GM12873 (cell line): Measurements from ENCODE around the gene PLXNA4.

Experiments
- TF ChIP-seq, protein P1 (sequence below): IDR thresholded peaks from 2 replicates; pipeline ENCODE4 v1.5.1; 2012; ENCODE audit warnings: low read depth, mild to moderate bottlenecking, moderate library complexity, low read length, control low read depth; ENCODE audit not compliant: insufficient read depth; ENCODE audit errors: missing control alignments

Gene PLXNA4

DNA sequence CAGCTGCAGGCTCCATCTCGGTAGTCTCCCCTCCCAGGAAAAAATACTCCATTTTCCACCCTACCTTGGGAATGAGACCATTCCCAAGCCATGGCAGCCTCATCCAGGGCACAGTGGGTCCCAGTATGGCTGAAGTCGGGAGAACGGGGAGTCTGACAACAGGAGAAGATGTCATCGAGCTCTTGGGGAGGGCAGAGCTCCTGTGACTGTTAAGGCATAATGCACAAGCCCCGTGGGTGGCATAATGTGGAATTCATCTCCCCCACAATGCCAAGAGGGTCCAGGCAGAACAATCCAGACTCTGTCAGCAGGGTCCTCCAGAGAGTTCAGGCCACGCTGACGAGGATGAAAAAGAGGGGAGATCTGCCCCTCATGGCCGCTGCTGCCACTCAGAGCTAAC, 279.4 kb downstream of the PLXNA4 start:
- TF ChIP-seq, protein P1, sequence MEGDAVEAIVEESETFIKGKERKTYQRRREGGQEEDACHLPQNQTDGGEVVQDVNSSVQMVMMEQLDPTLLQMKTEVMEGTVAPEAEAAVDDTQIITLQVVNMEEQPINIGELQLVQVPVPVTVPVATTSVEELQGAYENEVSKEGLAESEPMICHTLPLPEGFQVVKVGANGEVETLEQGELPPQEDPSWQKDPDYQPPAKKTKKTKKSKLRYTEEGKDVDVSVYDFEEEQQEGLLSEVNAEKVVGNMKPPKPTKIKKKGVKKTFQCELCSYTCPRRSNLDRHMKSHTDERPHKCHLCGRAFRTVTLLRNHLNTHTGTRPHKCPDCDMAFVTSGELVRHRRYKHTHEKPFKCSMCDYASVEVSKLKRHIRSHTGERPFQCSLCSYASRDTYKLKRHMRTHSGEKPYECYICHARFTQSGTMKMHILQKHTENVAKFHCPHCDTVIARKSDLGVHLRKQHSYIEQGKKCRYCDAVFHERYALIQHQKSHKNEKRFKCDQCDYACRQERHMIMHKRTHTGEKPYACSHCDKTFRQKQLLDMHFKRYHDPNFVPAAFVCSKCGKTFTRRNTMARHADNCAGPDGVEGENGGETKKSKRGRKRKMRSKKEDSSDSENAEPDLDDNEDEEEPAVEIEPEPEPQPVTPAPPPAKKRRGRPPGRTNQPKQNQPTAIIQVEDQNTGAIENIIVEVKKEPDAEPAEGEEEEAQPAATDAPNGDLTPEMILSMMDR = no peak

GRCh38 chr7:132295175-132295574, 281.1 kb downstream of the PLXNA4 start:
- TF ChIP-seq, protein P1 = no peak

DNA sequence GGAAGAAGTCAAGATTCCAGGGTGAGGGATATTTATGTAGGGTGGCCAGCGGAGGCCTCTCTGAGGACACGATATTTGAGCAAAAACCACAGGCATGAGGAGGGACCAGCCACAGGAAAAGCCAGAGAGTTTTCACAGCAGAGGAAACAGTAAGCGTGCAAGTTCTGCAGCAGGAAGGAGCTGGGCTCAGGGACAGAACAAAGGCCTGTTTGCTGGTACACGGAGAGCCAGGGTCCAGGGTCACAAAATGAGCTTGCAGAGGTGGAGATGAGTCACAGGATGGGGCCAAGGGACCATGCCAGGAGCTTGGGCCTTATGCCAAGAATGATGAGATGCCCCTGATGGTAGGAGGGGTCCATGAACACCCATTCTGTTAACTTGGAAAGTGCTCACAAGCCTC, 283.5 kb downstream of the PLXNA4 start:
- TF ChIP-seq, protein P1 = no peak

DNA sequence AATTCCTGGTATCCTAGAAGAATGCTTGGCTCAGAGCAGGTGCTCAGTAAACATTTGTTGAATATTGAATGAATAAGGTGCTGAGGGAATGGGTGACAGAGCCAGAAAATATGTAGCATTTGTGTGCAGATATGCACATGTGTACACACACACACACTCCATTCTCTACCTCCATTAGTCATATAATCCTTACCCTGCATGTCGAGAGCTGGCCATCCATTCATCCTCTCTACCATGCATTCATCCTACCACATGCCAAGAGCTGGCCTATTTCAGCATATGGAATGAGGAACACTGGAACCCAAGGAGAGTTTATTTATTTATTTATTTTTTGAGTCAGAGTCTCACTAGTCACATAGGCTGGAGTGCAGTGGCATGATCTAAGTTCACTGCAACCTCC, 284.8 kb downstream of the PLXNA4 start:
- TF ChIP-seq, protein P1 = no peak

DNA sequence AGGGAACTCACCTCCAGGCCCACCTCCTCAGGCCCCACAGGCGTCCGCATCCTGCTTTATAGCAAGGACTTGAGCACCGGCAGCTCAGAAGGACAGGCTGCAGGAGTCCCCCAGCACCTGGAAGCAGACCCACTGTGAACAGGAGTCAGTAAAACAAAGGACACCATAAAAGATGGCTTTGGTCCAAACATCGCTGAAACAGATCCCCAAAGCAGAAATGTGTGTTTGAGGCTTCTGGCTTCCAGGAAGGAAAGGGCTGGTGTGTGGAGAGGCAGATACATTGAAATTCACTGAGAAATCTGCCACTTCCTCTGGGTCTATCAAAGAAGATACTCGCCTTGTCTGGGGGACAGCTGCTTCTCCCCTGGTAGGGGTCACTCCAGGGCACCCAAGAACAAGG, 286.2 kb downstream of the PLXNA4 start:
- TF ChIP-seq, protein P1 = no peak

DNA sequence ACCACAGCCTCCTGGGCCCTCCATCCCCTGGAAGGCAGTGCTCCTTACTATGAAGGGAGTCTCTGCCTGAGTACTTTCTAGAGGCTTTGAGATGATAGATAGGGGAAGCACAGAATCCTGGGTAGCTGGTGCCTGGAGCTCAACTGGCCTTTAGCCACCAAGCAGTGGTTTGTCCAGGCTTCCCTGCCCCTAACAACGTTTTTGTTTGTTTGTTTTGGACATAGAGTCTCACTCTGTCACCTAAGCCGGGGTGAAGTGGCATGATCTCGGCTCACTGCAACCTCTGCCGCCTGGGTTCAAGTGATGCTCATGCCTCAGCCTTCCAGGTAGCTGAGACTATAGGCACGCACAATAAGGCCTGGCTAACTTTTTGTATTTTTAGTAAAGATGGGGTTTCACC, 289.4 kb downstream of the PLXNA4 start:
- TF ChIP-seq, protein P1 = no peak

DNA sequence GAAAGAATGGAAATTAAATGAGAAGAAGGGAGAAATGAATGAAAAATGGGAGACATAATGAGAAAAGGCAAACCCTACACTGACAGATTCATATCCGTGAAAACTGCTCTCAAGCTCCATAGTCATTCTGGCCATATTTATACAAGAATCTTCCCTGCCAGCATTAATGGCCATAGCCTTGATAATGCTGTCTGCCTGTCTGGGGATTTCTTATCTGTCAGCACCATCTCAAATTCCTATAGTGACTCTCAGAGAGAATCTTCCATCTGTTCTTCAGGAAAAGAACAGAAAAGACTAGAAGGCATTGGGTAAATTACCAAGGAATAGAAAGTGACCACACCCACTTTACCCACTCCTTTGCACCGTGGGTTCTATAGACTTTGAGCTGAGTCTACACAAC, 295.9 kb downstream of the PLXNA4 start:
- TF ChIP-seq, protein P1 = no peak
